ENCODE data around the gene AGTRAP. TPM values are rescaled to one million over a fixed set of nuclear protein-coding genes. Genes with fewer than 3 reads are reported as not detected.
A peak's percentile ranks its signal among the peaks of the same experiment; 100 is the strongest.

The AGTRAP gene
- total RNA-seq, 4 donors from 2014 or later: 4.1 to 34.7 (median 31.2) TPM

DNA sequence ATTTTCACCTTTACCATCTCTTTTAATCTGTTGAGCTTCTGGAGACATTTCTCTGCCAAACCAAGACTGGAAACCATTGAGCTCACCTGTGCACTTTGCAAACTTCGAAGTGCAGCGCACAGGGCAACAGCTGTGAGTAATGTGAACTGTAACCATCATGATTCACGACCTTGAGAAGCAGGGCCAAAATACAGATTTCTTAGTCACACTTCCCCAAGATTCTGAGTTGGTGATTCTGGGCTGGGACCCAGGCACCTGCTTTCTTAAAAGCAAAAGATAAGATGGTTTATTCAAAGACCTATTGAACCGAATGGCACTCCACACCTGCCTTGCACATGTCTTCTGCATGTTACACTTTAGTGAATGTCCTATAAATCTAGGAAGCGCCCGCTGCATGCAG, 10.2 kb downstream of the AGTRAP start:
- no peak overlapping the region for H3K27ac ChIP-seq
- no peaks in the 10 kb centered on the region for H3K27me3 ChIP-seq
- no peak overlapping the region for H3K4me3 ChIP-seq
- TF ChIP-seq, protein P1, sequence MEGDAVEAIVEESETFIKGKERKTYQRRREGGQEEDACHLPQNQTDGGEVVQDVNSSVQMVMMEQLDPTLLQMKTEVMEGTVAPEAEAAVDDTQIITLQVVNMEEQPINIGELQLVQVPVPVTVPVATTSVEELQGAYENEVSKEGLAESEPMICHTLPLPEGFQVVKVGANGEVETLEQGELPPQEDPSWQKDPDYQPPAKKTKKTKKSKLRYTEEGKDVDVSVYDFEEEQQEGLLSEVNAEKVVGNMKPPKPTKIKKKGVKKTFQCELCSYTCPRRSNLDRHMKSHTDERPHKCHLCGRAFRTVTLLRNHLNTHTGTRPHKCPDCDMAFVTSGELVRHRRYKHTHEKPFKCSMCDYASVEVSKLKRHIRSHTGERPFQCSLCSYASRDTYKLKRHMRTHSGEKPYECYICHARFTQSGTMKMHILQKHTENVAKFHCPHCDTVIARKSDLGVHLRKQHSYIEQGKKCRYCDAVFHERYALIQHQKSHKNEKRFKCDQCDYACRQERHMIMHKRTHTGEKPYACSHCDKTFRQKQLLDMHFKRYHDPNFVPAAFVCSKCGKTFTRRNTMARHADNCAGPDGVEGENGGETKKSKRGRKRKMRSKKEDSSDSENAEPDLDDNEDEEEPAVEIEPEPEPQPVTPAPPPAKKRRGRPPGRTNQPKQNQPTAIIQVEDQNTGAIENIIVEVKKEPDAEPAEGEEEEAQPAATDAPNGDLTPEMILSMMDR (IDR thresholded peaks at IDR 0.05): no peak
- no peak for TF ChIP-seq POLR2A (IDR thresholded peaks at IDR 0.05)
- no peaks in the 10 kb centered on the region for H3K4me1 ChIP-seq
- DNase-seq: no peak
- no peaks in the 10 kb centered on the region for H3K36me3 ChIP-seq
- intact Hi-C loops (cut with DNase I; ENCODE audit: low total_unique reads): no loop called here
- no peaks in the 10 kb centered on the region for H3K9me3 ChIP-seq

DNA sequence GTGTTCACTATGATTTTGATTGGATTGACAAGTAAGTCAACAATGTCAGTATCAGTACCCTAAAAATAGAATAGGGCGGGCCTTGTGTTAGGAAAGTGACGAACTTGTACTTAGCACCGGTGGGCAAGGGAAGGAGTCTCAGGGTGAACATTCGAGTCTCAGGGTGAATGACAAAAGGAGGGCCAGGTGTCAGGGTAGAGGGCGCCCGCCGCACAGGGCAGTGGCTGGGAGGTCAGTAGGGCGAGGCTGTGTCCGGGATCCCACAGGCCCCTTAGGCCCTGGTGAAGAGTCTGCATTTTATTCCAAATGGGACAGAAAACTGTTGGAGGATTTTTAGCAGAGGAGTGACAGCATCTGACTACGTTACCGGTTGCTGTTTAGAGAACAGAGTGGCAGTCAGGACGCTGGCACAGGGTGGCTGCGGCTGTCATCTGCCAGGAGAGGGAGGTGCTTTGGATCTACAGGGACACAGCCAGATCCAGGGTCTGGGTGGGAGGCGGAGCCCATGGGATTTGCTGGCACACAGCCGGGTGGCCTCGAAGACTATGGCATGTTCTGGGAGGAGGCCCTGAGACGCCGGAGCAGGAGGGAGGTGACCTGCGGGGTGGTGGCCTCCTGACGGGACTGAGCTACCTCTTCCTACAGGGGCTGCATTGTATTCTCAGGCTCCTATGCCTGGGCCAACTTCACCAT, 11.0 kb downstream of the AGTRAP start:
- H3K4me3 ChIP-seq: no peak overlapping the region
- H3K27ac ChIP-seq: no peak overlapping the region
- no peaks in the 10 kb centered on the region for H3K36me3 ChIP-seq
- H3K9me3 ChIP-seq: no peaks in the 10 kb centered on the region
- intact Hi-C loops (cut with DNase I; ENCODE audit: low total_unique reads): no loop called here
- TF ChIP-seq, protein P1 (IDR thresholded peaks at IDR 0.05): no peak
- no peak for TF ChIP-seq POLR2A (IDR thresholded peaks at IDR 0.05)
- H3K4me1 ChIP-seq: no peaks in the 10 kb centered on the region
- DNase-seq: no peak
- H3K27me3 ChIP-seq: no peaks in the 10 kb centered on the region

DNA sequence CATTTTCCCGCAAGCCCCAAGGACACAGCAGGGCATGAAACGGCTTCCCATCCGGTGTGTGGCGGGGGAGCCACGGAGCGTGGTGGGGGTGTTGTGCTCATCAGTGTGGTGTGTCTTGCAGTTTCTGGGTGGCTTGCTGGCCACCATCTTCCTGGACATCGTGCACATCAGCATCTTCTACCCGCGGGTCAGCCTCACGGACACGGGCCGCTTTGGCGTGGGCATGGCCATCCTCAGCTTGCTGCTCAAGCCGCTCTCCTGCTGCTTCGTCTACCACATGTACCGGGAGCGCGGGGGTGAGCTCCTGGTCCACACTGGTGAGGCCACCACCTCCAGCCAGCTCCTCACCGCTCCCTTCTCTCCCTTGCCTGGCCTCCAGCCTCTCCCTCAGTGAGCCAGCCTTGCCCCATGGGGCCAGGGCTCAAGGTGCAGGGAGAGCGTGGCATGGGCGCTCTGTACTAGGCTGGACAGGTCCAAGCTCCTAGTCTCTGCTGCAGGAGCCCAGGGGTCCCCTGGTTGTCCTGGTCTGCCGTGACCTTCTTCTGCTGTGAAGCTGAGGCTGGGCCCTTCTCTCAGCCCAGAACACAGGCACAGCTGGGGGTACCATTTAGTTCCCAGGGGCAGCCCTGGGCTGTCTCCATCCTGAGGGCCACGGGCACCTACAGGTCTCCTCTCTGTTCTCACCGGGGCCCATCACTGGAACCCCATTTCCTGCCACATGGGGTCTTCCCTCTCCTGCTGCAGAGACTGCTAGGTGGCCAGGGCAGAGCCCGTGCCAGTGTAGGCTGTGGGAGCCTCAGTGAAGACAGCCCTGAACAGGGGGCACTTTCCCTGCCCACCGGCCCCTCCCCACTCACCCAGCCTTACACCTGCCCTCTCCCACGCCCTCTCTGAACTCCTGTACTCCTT, 12.6 kb downstream of the AGTRAP start:
- no peak overlapping the region for H3K4me3 ChIP-seq
- no peaks in the 10 kb centered on the region for H3K9me3 ChIP-seq
- no peaks in the 10 kb centered on the region for H3K4me1 ChIP-seq
- no peak for DNase-seq
- no peaks in the 10 kb centered on the region for H3K27me3 ChIP-seq
- intact Hi-C loops (cut with DNase I; ENCODE audit: low total_unique reads): no loop called here
- no peak overlapping the region for H3K27ac ChIP-seq
- H3K36me3 ChIP-seq: no peaks in the 10 kb centered on the region
- TF ChIP-seq, protein P1 (IDR thresholded peaks at IDR 0.05): no peak
- no peak for TF ChIP-seq POLR2A (IDR thresholded peaks at IDR 0.05)

DNA sequence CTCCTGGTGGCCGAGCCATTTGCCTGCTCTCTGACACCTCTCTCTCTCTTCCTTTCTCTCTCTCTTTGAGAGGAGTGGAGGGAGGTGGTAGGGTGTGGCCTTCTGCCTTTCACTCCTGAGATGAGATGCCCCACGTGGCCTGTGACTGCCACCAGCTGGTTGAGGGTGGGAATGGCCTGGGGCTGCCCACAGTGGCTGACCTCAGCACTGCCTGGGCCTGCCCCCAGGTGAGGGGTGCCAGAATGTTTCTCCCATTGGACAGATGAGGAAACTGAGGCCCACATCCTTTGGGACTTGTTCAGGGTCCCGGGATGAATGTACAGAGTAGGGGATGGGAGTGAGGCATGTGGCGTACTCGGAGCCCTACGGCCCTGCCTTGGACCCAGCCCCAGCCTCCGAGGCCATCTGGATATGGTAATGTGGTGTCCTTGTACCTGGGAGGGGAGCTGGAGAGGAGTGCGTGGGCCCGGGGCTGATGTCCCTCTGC, 13.3 kb downstream of the AGTRAP start:
- intact Hi-C loops (cut with DNase I; ENCODE audit: low total_unique reads): no loop called here
- Histone ChIP-seq H3K4me1 (no peaks in the 10 kb centered on the region), H3K27me3 (no peaks in the 10 kb centered on the region), H3K9me3 (no peaks in the 10 kb centered on the region), H3K36me3 (no peaks in the 10 kb centered on the region), H3K4me3 (no peak overlapping the region), H3K27ac (no peak overlapping the region)
- TF ChIP-seq, protein P1 (IDR thresholded peaks at IDR 0.05): peak; percentile 15 to 67 (median 30)
- TF ChIP-seq POLR2A (IDR thresholded peaks at IDR 0.05): no peak
- DNase-seq: peak in 1 of 2 donors; percentile 37

DNA sequence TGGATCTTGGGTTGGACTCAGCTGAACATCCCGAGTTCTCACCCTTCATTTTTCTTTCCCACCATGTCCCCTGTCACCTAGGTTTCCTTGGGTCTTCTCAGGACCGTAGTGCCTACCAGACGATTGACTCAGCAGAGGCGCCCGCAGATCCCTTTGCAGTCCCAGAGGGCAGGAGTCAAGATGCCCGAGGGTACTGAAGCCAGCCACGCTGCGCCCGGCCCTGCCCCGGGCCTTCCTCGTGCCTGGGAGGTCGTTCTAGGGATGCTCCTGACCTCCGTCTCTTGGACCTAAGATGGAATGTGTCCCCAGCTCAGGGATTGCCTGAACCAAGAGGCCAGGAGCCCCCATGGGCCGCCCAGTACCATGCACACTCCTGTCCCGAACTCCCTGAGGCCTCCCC, 14.1 kb downstream of the AGTRAP start:
- intact Hi-C loops (cut with DNase I; ENCODE audit: low total_unique reads): no loop called here
- Histone ChIP-seq H3K4me1 (no peaks in the 10 kb centered on the region), H3K36me3 (no peaks in the 10 kb centered on the region), H3K27me3 (no peaks in the 10 kb centered on the region), H3K9me3 (no peaks in the 10 kb centered on the region), H3K4me3 (no peak overlapping the region), H3K27ac (no peak overlapping the region)
- no peak for DNase-seq
- TF ChIP-seq, protein P1 (IDR thresholded peaks at IDR 0.05): no peak
- TF ChIP-seq POLR2A (IDR thresholded peaks at IDR 0.05): no peak

Measured in uterus (tissue), 4 donors.